Activated naive CD4-positive, alpha-beta T cell treated with anti-CD3 and anti-CD28 coated beads, Interleukin-2, amount 50 U/mL, for 24 hours (primary cell): Measurements from ENCODE around the gene PCNT.
"Not testable (repeated sequence)": the region's sequence is repeated elsewhere in the genome, so short reads cannot be mapped to it uniquely, and the experiment has no call there.

ENCODE experiments used
- H3K27ac Mint-ChIP-seq: one replicate; pipeline ENCODE4 v1.8.0; 2021; ENCODE audit warnings: mild to moderate bottlenecking, mixed read lengths
- H3K27me3 Mint-ChIP-seq: one replicate; pipeline ENCODE4 v1.8.0; 2021; ENCODE audit warnings: mixed read lengths
- H3K36me3 Mint-ChIP-seq: one replicate; pipeline ENCODE4 v1.8.0; 2021; ENCODE audit warnings: mixed read lengths
- H3K4me1 Mint-ChIP-seq: one replicate; pipeline ENCODE4 v1.8.0; 2021; ENCODE audit warnings: mixed read lengths
- H3K4me3 Mint-ChIP-seq: one replicate; pipeline ENCODE4 v1.8.0; 2021; ENCODE audit warnings: mild to moderate bottlenecking, mixed read lengths
- H3K9me3 Mint-ChIP-seq: one replicate; pipeline ENCODE4 v1.8.0; 2021; ENCODE audit warnings: mixed read lengths

Gene PCNT

GRCh38 chr21:46458315-46459023 is 134.5 kb downstream of the PCNT start, which contains the start of gene DIP2A:
TSS of gene DIP2A (plus strand) at chr21:46458891. CDS start at chr21:46459132, 241 bp downstream.
- peaks cover 6% of the 10 kb centered on the region for H3K36me3 Mint-ChIP-seq
- peaks cover 57% of the 10 kb centered on the region for H3K4me1 Mint-ChIP-seq
- no peaks in the 10 kb centered on the region for H3K27me3 Mint-ChIP-seq
- no peaks in the 10 kb centered on the region for H3K9me3 Mint-ChIP-seq
- peak within 1 kb of the TSS; percentile 91 for H3K4me3 Mint-ChIP-seq
- H3K27ac Mint-ChIP-seq = peak within 1 kb of the TSS; percentile 73

DNA sequence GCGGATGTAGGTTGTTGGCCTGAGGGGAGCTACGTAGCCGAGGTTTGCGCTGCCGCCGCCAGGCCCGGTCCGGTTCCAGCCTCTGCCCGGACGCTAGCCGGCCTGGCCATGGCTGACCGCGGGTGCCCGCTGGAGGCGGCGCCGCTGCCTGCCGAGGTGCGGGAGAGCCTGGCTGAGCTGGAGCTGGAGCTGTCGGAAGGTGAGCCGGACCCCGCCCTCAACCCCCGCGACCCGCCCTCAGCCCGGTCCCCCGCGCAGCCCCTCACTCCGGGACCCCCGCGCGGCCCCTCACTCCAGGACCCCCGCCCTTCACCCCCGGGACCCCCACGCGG is 135.0 kb downstream of the PCNT start:
- H3K9me3 Mint-ChIP-seq = no peaks in the 10 kb centered on the region
- peaks cover 5% of the 10 kb centered on the region for H3K36me3 Mint-ChIP-seq
- H3K4me3 Mint-ChIP-seq = peak overlapping the region; percentile 76
- peak overlapping the region; percentile 35 for H3K27ac Mint-ChIP-seq
- H3K27me3 Mint-ChIP-seq = no peaks in the 10 kb centered on the region
- peaks cover 57% of the 10 kb centered on the region for H3K4me1 Mint-ChIP-seq

DNA sequence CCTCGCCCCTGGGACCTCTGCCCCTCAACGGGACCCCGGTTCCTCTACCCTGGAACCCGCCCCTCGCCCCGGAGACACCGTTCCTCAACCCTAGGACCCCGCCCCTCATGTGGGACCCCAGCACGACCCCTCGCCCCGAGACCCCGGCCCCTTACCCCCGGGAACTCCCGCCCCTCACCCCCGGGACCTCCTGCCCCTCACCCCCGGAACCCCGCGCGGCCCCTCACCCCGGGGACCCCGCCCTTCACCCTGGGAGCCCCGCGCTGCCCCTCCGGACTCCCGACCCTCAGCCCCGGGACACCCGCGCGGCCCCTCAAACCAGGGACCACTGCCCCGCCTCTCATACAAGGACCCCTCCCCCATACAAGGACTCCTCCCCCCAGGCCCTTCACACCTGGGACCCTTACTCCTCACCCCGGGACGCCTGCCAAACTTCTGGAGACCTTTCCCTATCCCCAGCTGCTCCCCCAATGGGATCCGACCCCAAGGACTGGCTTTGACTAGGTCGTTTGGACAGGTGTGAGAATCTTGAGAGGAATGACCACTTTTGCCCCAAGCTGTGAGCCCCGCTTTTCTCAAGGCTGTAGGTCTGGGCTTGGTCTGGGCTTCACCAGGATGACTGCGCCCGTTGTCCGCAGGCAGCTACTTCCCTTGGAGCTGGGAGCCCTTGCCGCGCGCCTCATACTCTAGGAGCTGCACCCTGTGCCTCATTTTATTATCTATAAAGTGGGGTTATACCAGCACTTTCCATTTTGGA is 135.6 kb downstream of the PCNT start:
- H3K27ac Mint-ChIP-seq = peak overlapping the region; percentile 70
- peaks cover 5% of the 10 kb centered on the region for H3K36me3 Mint-ChIP-seq
- H3K4me1 Mint-ChIP-seq = peaks cover 61% of the 10 kb centered on the region

GRCh38 chr21:46461909-46462308 is 138.0 kb downstream of the PCNT start:
- peaks cover 48% of the 10 kb centered on the region for H3K4me1 Mint-ChIP-seq
- H3K27ac Mint-ChIP-seq = peak overlapping the region; percentile 19
- peak overlapping the region; percentile 19 for H3K4me3 Mint-ChIP-seq
- no peaks in the 10 kb centered on the region for H3K36me3 Mint-ChIP-seq
- no peaks in the 10 kb centered on the region for H3K27me3 Mint-ChIP-seq
- H3K9me3 Mint-ChIP-seq = no peaks in the 10 kb centered on the region

More for the DNA sequence above, 135.6 kb downstream of the PCNT start:
- Mint-ChIP-seq H3K9me3 (no peaks in the 10 kb centered on the region), H3K4me3 (peak overlapping the region; percentile 87), H3K27me3 (no peaks in the 10 kb centered on the region)

- peaks cover 57% of the 10 kb centered on the region for H3K4me1 Mint-ChIP-seq
- H3K9me3 Mint-ChIP-seq, H3K27me3 Mint-ChIP-seq, H3K36me3 Mint-ChIP-seq, H3K27ac Mint-ChIP-seq, H3K4me3 Mint-ChIP-seq: not testable (repeated sequence)
Observed at GRCh38 chr21:46465153-46465552, 141.2 kb downstream of the PCNT start.

DNA sequence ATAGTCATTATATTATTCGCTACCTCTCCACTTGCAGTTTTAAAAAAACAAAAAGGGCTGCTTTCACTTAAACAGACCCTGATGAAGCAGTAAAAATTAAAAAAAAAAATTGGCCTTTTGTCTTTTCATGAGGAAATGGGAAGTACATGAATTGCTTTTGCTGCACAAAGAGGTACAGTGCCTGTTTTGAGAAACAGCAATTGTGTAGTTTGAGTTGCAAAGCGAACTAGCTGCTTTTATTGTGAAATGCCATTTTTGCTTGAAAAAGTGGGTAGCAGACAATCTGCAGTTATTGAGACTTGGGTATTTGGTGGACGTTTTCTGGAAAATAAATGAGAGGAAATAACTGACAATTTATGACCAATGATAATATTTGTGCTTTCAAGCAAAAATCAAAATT is 141.7 kb downstream of the PCNT start:
- H3K4me1 Mint-ChIP-seq = peaks cover 54% of the 10 kb centered on the region
- no peaks in the 10 kb centered on the region for H3K36me3 Mint-ChIP-seq
- no peaks in the 10 kb centered on the region for H3K27me3 Mint-ChIP-seq
- H3K9me3 Mint-ChIP-seq = no peaks in the 10 kb centered on the region
- no peak overlapping the region for H3K27ac Mint-ChIP-seq
- no peak overlapping the region for H3K4me3 Mint-ChIP-seq

DNA sequence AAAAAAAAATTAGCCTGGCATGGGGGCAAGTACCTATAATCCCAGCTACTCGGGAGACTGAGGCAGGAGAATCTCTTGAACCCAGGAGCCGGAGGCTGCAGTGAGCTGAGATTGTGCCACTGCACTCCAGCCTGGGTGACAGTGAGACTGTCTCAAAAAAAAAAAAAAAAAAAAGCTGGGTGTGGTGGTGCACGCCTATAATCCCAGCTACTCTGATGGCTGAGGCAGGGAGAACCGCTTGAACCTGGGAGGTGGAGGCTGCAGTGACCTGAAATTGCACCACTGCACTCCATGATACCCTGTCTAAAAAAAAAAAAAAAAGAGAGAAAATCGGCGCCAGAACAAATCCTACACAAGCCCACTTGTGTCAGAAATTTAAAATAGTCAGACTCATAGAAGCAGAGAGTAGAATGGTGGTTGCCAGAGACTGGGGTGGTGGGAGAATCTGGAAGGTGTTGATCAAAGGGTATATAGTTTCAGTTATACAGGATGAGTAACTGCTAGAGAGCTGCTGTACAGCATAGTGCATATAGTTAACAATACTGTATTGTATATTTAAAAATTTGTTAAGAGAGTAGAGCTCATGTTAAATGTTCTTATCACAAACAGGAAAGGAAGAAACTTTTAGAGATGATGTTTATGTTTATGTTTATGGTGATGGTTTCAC is 144.3 kb downstream of the PCNT start:
- Mint-ChIP-seq H3K4me1 (peaks cover 57% of the 10 kb centered on the region), H3K9me3 (no peaks in the 10 kb centered on the region), H3K27ac (peak overlapping the region; percentile 59), H3K27me3 (no peaks in the 10 kb centered on the region), H3K4me3 (peak overlapping the region; percentile 33), H3K36me3 (no peaks in the 10 kb centered on the region)

DNA sequence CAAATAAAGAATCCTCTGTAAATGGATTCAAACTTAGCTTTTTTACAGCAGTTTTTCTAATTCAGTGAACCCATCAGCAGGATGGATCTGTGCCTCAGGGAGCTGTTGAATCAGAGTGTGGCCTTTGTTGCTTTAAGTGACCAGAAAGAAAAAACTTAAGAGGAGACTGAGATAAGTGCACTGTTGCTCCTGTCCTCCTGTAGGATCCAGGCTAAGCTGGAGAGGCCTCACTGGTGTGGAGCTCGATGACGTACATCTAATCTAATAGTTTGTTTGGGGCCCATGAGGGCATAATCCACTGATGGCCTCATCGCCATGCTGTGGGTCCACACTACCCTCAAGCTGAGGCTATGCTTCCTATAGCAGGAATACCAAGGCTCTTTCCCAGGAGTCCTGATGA is 145.3 kb downstream of the PCNT start:
- Mint-ChIP-seq H3K4me1 (peaks cover 64% of the 10 kb centered on the region), H3K9me3 (no peaks in the 10 kb centered on the region), H3K4me3 (no peak overlapping the region), H3K27ac (no peak overlapping the region), H3K36me3 (peaks cover 2% of the 10 kb centered on the region), H3K27me3 (no peaks in the 10 kb centered on the region)

GRCh38 chr21:46471514-46471913 is 147.6 kb downstream of the PCNT start:
- peaks cover 5% of the 10 kb centered on the region for H3K36me3 Mint-ChIP-seq
- H3K27me3 Mint-ChIP-seq = no peaks in the 10 kb centered on the region
- H3K27ac Mint-ChIP-seq = no peak overlapping the region
- H3K4me3 Mint-ChIP-seq = no peak overlapping the region
- no peaks in the 10 kb centered on the region for H3K9me3 Mint-ChIP-seq
- peaks cover 68% of the 10 kb centered on the region for H3K4me1 Mint-ChIP-seq

DNA sequence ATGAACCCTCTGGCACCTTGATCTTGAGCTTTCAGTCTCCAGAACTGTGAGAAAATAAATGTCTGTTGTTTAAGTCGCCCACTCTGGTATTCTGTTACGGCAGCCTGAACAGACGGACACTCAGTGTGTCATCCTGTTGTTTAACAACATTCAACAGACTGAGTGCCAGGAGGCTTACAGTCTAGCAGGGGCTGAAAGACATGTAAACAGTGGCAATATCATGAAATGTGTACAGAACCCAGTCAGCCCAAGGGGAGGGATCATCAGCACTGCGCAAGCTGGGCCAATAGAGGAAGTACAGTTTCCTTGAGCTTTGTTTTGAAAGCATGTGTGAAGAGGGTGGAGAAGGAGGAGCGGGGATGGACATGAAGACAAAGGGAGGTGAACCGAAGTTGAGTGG is 148.3 kb downstream of the PCNT start:
- H3K27me3 Mint-ChIP-seq = no peaks in the 10 kb centered on the region
- H3K36me3 Mint-ChIP-seq = peaks cover 5% of the 10 kb centered on the region
- peak overlapping the region; percentile 4 for H3K27ac Mint-ChIP-seq
- H3K4me3 Mint-ChIP-seq = no peak overlapping the region
- H3K9me3 Mint-ChIP-seq = no peaks in the 10 kb centered on the region
- H3K4me1 Mint-ChIP-seq = peaks cover 66% of the 10 kb centered on the region

DNA sequence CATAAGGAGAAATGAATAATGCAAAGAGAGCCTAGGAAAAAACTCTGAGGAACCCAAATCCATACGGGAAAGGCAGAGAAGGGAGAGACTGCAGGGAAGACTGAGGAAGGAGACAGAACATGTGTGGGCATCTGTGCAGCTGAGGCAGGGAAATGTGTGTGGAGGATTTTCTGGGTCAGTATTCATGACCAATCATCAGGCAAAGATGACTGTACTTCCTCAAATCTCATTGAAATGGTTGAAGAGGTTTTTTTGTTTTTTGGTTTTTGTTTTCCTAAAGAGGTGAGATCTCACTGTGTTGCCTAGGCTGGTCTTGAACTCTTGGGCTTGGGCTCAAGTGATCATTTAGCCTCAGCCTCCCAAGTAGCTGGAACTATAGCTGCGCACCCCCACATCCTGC is 150.4 kb downstream of the PCNT start:
- Mint-ChIP-seq H3K36me3 (peaks cover 9% of the 10 kb centered on the region), H3K4me1 (peaks cover 60% of the 10 kb centered on the region)

DNA sequence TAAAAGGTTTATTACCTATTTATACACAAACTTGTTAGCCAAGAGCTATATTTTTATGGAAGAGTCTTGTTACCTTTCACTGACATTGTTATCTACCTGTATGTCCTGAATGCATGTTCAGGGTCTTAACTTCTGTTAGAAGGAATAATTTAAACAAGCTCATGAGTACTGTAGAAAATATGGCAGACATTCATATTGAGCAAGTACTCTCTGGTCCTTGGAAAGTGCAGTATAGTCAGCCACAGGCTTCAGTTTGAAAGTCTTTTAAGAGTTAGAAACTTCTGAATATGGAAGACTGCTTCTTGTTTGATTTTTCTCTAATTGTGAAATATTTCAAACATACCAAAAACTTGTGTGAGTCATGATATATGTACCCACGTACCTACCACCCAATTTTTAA is 151.3 kb downstream of the PCNT start:
- Mint-ChIP-seq H3K27me3 (no peaks in the 10 kb centered on the region), H3K4me1 (peaks cover 59% of the 10 kb centered on the region), H3K36me3 (peaks cover 9% of the 10 kb centered on the region), H3K9me3 (no peaks in the 10 kb centered on the region), H3K27ac (no peak overlapping the region), H3K4me3 (no peak overlapping the region)

More for the DNA sequence above, 150.4 kb downstream of the PCNT start:
- Mint-ChIP-seq H3K9me3 (no peaks in the 10 kb centered on the region), H3K4me3 (no peak overlapping the region), H3K27ac (peak overlapping the region; percentile 69), H3K27me3 (no peaks in the 10 kb centered on the region)

GRCh38 chr21:46477765-46478164 is 153.8 kb downstream of the PCNT start:
- no peaks in the 10 kb centered on the region for H3K9me3 Mint-ChIP-seq
- H3K27ac Mint-ChIP-seq = no peak overlapping the region
- H3K27me3 Mint-ChIP-seq = no peaks in the 10 kb centered on the region
- peaks cover 16% of the 10 kb centered on the region for H3K36me3 Mint-ChIP-seq
- H3K4me3 Mint-ChIP-seq = no peak overlapping the region
- H3K4me1 Mint-ChIP-seq = peaks cover 54% of the 10 kb centered on the region

DNA sequence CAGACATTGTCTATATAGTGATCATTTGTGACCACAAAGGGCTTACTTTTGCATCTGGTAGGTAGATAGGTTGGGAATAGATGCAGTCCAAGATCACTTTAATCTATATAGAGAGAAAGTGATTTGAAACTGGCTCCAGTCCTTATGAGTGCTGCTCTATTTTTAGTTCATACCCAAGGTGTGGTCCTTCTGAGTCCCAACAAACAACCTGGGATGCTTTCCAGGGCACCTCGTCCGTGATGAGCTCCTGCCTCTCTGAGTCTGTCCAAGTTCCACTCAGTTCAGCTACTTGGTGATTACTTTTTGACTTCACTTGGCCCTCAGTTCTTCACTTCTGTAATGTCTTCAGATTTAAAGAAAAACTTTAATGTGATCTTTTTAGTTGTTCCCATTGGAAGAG is 155.0 kb downstream of the PCNT start:
- Mint-ChIP-seq H3K4me1 (peaks cover 59% of the 10 kb centered on the region), H3K27ac (no peak overlapping the region), H3K9me3 (no peaks in the 10 kb centered on the region), H3K36me3 (peaks cover 16% of the 10 kb centered on the region), H3K4me3 (no peak overlapping the region), H3K27me3 (no peaks in the 10 kb centered on the region)

DNA sequence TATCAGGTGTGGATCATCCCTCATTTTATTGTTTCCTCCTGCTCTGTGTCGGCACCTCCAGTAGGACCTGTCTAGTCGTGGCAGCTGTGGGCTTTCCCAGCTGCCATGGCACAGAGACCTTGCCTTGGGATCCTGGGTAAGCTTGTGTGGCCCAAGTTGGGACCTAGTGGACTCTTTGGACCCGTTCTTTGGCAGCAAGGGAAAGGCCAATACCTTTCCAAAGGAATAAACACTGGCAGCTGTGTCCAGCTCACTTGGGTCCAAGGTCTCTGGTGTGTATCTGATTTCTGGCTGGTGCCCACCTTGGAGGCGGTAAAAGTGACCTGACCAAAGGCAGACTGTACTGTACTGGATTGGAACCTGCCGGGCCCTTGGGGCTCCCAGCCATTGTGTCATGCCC is 156.5 kb downstream of the PCNT start:
- H3K4me3 Mint-ChIP-seq = no peak overlapping the region
- H3K4me1 Mint-ChIP-seq = peaks cover 49% of the 10 kb centered on the region
- H3K36me3 Mint-ChIP-seq = peaks cover 18% of the 10 kb centered on the region
- no peaks in the 10 kb centered on the region for H3K27me3 Mint-ChIP-seq
- H3K27ac Mint-ChIP-seq = no peak overlapping the region
- H3K9me3 Mint-ChIP-seq = no peaks in the 10 kb centered on the region
